Renal cortex interstitium (tissue), 11 donors: Measurements from ENCODE around the gene ACKR4. TPM values are rescaled to one million over a fixed set of nuclear protein-coding genes. Genes with fewer than 3 reads are reported as not detected.
"Not testable (repeated sequence)": the region's sequence is repeated elsewhere in the genome, so short reads cannot be mapped to it uniquely, and the experiment has no call there.

Experiments
- DNase-seq, 11 donors: peaks; one replicate each; pipeline ENCODE4 v3.0.0-alpha.2; 2013; ENCODE audit warnings: low read depth in 9 of 11, low spot score in 4 of 11; ENCODE audit errors: extremely low read depth in 1 of 11
- polyA plus RNA-seq, 3 donors: library from polyadenylated mRNA; unstranded; fragments of 120-200 nt; gene quantifications; one replicate each; pipeline ENCODE4 v1.2.1, GENCODE V29; 2013; ENCODE audit not compliant: insufficient read length in 3 of 3

Gene ACKR4
- polyA plus RNA-seq, 3 donors = 1.1 to 2.2 (median 2.1) TPM

GRCh38 chr3:132626955-132627354 lies 29.9 kb downstream of the ACKR4 start:
- no peak for DNase-seq

- DNase-seq = no peak
Measured at GRCh38 chr3:132628157-132628556, 31.1 kb downstream of the ACKR4 start.

- DNase-seq = no peak
Measured at GRCh38 chr3:132629928-132630327, 32.9 kb downstream of the ACKR4 start.

GRCh38 chr3:132630612-132631011 lies 33.5 kb downstream of the ACKR4 start:
- no peak for DNase-seq

GRCh38 chr3:132635052-132635451 lies 38.0 kb downstream of the ACKR4 start:
- no peak for DNase-seq

GRCh38 chr3:132637590-132637989 lies 40.5 kb downstream of the ACKR4 start:
- DNase-seq = no peak

- no peak for DNase-seq
Measured at GRCh38 chr3:132638706-132639105, 41.6 kb downstream of the ACKR4 start.

GRCh38 chr3:132641427-132641826 lies 44.4 kb downstream of the ACKR4 start:
- not testable (repeated sequence) for DNase-seq

- DNase-seq = peak in 2 of 11 donors; percentile 12 to 21
Measured at GRCh38 chr3:132641837-132642538, 44.9 kb downstream of the ACKR4 start.

GRCh38 chr3:132642539-132642847 lies 45.4 kb downstream of the ACKR4 start:
- no peak for DNase-seq

GRCh38 chr3:132643366-132643765 lies 46.3 kb downstream of the ACKR4 start:
- no peak for DNase-seq

- no peak for DNase-seq
Measured at GRCh38 chr3:132645058-132645457, 48.0 kb downstream of the ACKR4 start.

- no peak for DNase-seq
Measured at GRCh38 chr3:132650153-132650552, 53.1 kb downstream of the ACKR4 start.

Other genes with a start within 250 kb of the ACKR4 start
- 10 to 100 TPM; 44.2 to 50.0 (median 49.6) TPM for gene DNAJC13, start 179.8 kb upstream of the ACKR4 start, polyA plus RNA-seq
- gene ACAD11, start 62.5 kb downstream of the ACKR4 start, polyA plus RNA-seq = 10 to 100 TPM; 38.6 to 51.0 (median 49.2) TPM
- 10 to 100 TPM; 60.8 to 81.8 (median 77.5) TPM for gene UBA5, start 63.1 kb downstream of the ACKR4 start, polyA plus RNA-seq
- gene NPHP3, start 125.1 kb downstream of the ACKR4 start, polyA plus RNA-seq = 10 to 100 TPM; 43.0 to 76.5 (median 53.7) TPM